Measurements from ENCODE around the gene TP53.

DNA sequence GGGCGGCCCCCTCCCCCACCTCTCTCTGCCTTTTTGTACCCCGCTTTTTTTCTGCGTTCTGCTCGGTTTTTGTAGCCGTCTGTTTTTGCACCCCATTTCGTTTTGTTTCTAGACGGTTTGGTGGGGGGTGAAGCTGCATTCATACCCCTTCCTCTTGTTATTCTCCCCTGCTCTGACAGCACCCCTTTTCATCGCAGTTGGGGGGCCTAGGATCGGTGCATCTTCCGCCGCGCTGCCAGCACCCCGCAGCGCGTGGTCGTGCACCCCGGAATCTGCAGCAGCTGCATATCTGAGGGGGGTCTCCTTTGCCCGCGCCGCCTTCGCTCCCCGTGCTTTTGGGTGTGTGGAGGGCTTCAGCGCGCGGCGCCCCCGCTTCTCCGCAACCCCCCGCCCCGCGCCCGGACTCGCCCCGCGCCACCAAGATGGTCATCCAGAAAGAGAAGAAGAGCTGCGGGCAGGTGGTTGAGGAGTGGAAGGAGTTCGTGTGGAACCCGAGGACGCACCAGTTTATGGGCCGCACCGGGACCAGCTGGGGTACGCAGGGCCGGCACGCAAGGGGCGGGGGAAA, 36.1 kb downstream of the TP53 start:
- TF ChIP-seq, protein P1, sequence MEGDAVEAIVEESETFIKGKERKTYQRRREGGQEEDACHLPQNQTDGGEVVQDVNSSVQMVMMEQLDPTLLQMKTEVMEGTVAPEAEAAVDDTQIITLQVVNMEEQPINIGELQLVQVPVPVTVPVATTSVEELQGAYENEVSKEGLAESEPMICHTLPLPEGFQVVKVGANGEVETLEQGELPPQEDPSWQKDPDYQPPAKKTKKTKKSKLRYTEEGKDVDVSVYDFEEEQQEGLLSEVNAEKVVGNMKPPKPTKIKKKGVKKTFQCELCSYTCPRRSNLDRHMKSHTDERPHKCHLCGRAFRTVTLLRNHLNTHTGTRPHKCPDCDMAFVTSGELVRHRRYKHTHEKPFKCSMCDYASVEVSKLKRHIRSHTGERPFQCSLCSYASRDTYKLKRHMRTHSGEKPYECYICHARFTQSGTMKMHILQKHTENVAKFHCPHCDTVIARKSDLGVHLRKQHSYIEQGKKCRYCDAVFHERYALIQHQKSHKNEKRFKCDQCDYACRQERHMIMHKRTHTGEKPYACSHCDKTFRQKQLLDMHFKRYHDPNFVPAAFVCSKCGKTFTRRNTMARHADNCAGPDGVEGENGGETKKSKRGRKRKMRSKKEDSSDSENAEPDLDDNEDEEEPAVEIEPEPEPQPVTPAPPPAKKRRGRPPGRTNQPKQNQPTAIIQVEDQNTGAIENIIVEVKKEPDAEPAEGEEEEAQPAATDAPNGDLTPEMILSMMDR (IDR thresholded peaks at IDR 0.05) = no peak
- TF ChIP-seq POLR2A (IDR thresholded peaks at IDR 0.05) (no peak), EP300 (IDR thresholded peaks at IDR 0.05) (no peak)

Data from sigmoid colon (tissue), 4 donors.